ENCODE measurements around the gene ERBB4.

The ERBB4 gene

GRCh38 chr2:212359425-212360067, 179.1 kb downstream of the ERBB4 start:
- DNase-seq: no peak

- DNase-seq: no peak
Measured at GRCh38 chr2:212357606-212358005, 181.0 kb downstream of the ERBB4 start.

- no peak for DNase-seq
Measured at GRCh38 chr2:212354382-212354781, 184.2 kb downstream of the ERBB4 start.

- DNase-seq: no peak
Measured at GRCh38 chr2:212348501-212348900, 190.1 kb downstream of the ERBB4 start.

- DNase-seq: no peak
Measured at GRCh38 chr2:212346865-212347264, 191.7 kb downstream of the ERBB4 start.

- no peak for DNase-seq
Measured at GRCh38 chr2:212345966-212346365, 192.6 kb downstream of the ERBB4 start.

- no peak for DNase-seq
Measured at GRCh38 chr2:212344131-212344530, 194.5 kb downstream of the ERBB4 start.

GRCh38 chr2:212343167-212343566, 195.4 kb downstream of the ERBB4 start:
- DNase-seq: no peak

- no peak for DNase-seq
Measured at GRCh38 chr2:212337486-212338343, 200.9 kb downstream of the ERBB4 start.

GRCh38 chr2:212337036-212337435, 201.6 kb downstream of the ERBB4 start:
- no peak for DNase-seq

- no peak for DNase-seq
Measured at GRCh38 chr2:212330263-212330662, 208.3 kb downstream of the ERBB4 start.

- DNase-seq: no peak
Measured at GRCh38 chr2:212328712-212329496, 209.7 kb downstream of the ERBB4 start.

GRCh38 chr2:212328136-212328535, 210.5 kb downstream of the ERBB4 start:
- no peak for DNase-seq

- DNase-seq: no peak
Measured at GRCh38 chr2:212327171-212327809, 211.3 kb downstream of the ERBB4 start.

- no peak for DNase-seq
Measured at GRCh38 chr2:212318636-212319035, 220.0 kb downstream of the ERBB4 start.

GRCh38 chr2:212314680-212315079, 223.9 kb downstream of the ERBB4 start:
- DNase-seq: no peak

- DNase-seq: no peak
Measured at GRCh38 chr2:212311807-212312404, 226.7 kb downstream of the ERBB4 start.

GRCh38 chr2:212299943-212300342, 238.7 kb downstream of the ERBB4 start:
- no peak for DNase-seq

- DNase-seq: no peak
Measured at GRCh38 chr2:212299333-212299732, 239.3 kb downstream of the ERBB4 start.

- DNase-seq: no peak
Measured at GRCh38 chr2:212295571-212295970, 243.0 kb downstream of the ERBB4 start.

GRCh38 chr2:212294816-212295215, 243.8 kb downstream of the ERBB4 start:
- DNase-seq: no peak

GRCh38 chr2:212289301-212289700, 249.3 kb downstream of the ERBB4 start:
- DNase-seq: no peak

GRCh38 chr2:212288308-212288707, 250.3 kb downstream of the ERBB4 start:
- no peak for DNase-seq
